GM15510 (cell line): ENCODE results near the gene SEL1L.

Experiments
- POLR2A ChIP-seq: IDR thresholded peaks from 3 replicates; pipeline ENCODE4 v1.6.1; 2011; ENCODE audit warnings: borderline replicate concordance; ENCODE audit not compliant: insufficient read length; ENCODE audit errors: extremely low read depth

SEL1L gene

DNA sequence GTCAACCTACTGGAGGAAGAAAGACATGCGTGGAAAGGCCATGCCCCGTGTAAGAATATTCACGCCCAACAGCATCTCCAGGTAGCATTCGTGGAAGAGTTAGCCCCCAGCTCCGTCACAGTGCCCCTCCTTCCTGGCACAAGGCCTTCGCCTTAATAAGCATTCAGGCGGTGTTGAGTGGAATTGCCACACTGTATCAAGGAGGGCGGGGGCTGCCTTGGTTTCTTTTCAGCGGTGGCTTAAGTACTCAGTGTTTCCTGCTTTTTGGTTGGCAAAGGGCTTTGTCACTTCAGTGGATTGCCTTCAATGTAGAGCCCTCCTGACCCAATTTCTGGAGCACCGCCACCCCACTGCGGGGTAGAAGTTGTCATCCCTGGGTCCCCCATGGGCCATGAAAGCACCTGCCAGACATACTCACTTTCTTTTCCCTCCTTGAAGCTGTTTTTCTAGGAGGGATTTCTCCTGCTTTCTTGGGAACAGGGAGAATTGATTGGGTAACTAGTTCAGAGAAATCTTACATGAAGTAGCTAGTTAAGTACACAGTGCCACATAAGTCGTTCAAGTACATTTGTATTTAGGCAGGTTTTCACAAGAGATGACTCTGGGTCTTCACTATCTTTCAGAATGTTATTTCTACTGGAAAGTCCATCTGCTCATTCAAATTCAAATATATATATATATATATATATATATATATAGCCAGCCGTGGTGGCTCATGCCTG, 68.0 kb downstream of the SEL1L start:
- TF ChIP-seq POLR2A = no peak

DNA sequence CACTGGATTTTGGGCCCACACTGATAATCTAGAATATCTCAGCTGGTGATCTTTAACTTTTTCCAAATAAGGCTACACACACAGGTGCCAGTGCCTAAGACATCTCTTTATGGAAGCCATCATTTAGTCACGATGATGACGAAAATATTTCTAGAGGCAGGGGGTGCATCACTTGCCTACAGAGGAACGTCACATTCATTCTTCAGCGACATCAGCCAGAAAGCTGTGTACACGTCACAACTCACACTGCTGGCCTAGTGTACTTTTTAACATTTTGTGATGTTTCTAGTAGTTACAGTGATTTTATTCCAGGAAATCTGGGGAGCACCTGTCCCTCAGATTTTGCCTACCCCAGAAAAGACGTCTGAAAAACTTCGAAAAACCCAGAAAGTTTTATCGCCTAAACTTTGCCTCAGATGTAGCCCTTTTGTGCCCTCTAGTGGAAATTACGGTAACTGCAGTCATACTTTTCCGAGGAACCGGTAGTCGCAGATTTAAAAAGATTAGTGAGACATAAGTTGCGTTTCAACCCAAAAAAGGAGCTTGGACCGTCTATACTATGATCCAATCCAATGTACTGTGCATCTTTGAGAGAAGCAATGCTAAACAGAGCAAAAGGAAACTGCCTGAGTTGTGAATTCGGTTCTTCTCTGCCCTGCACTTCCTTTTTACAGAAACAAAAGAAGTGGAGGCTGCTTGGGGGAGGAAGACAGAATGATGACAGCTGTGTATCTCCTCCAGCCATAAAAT, 69.2 kb downstream of the SEL1L start:
- TF ChIP-seq POLR2A = no peak

DNA sequence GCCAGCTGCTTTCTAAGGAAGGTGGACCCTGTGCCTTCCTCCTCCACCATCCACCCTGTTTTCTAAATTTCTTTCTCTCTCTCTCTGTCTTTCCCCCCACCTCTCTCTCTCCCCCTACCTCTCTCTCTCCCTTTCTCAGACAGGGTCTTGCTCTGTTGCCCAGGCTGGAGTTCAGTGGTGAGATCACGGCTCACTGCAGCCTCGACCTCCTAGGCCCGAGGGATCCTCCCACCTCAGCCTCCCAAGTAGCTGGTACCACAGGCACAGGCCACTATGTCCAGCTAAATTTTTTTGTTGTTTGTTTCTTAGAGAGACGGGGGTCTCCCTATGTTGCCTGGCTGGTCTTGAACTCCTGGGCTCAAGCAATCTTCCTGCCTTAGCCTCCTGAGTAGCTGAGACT, 73.7 kb downstream of the SEL1L start:
- no peak for TF ChIP-seq POLR2A

DNA sequence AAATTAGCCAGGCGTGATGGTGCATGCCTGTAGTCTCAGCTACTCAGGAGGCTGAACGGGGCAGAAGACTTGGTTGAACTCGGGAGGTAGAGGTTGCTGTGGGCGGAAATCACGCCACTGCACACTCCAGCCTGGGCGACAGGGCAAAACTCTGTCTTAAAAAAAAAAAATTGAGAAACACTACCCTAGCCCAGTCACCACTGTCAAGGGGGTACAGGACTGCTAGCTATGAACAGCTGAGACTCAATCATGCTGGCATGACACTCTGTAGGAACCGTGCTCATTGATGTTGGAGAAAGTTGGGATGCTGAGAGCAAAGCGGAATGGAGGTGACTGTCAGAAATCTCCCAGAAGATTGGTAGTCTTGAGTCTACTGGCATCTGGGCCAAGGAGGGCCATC, 75.3 kb downstream of the SEL1L start:
- TF ChIP-seq POLR2A = no peak

DNA sequence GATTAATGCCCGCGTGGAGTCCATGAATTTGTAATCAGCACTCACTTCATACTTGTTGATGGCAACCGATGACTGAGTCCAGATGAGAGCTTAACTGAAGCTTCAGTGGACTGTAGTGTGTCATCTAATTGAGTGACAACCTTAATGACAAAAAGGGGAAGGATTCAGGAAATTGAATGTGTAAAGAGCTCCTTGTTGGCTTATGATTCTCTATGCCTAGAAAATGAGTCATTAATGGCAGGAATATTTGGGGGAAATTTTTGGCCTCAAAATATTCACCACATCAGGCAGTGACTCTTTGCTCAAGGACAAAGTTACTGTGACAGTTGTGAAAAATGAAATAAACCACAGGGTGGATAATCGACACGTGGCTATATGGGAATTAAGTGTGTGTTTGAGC, 78.3 kb downstream of the SEL1L start:
- TF ChIP-seq POLR2A = no peak

DNA sequence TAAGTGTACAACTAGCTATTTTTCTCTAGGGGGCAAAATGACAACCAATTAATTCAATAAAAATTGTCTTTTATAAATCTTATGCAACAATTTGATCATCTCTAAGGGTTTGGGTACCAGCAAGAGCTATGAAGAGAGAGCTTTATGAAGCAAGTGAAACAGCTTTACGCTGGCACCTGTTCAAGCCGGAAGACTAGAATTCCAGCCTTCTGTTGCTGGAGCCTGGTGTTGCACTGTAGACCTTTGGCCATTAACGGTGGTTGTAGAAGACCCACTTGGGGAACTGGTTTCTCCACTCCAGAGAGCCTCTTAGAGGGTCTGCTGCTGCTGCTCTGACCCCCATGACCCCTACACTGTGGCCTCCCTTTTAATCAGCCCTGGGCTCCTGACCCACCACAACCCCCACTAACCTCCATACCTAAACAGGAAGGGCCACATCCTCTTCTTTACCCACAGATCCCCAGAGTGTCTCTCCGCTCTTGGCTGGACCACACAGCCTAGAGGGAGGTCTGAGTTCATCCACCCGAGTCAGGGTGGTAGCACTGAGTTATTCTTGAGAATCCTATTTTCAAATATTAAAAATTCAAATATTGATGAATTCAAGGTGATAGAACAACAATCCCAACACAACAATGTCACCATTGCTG, 79.0 kb downstream of the SEL1L start:
- TF ChIP-seq POLR2A = no peak

DNA sequence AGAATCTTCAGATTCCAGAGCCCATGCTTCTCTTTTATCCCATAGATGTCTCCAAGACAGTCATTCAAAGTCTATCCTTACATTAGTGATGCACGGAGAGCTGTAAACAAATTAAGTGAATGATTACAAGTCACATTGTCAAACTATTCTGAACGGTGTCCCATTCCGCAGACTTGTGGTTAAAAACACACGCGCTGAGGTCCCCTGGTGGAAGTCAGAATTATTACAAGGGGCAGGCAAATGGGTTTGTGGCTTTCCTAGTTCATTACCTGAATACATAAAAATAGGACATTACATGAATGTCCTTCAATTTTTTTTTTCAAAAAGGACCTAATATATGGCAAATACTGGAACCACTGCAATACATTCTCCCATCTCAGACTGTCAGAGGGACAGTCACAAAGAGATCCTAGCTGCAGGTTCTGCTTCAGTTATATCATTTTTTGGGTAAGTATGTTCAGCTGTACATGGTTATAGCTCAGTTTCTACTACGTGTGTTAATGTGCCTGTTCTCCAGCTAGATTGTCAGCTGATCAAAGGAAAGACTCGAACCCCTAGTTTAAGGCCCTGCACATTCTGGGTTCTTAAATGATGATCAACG, 80.4 kb downstream of the SEL1L start:
- TF ChIP-seq POLR2A = no peak

DNA sequence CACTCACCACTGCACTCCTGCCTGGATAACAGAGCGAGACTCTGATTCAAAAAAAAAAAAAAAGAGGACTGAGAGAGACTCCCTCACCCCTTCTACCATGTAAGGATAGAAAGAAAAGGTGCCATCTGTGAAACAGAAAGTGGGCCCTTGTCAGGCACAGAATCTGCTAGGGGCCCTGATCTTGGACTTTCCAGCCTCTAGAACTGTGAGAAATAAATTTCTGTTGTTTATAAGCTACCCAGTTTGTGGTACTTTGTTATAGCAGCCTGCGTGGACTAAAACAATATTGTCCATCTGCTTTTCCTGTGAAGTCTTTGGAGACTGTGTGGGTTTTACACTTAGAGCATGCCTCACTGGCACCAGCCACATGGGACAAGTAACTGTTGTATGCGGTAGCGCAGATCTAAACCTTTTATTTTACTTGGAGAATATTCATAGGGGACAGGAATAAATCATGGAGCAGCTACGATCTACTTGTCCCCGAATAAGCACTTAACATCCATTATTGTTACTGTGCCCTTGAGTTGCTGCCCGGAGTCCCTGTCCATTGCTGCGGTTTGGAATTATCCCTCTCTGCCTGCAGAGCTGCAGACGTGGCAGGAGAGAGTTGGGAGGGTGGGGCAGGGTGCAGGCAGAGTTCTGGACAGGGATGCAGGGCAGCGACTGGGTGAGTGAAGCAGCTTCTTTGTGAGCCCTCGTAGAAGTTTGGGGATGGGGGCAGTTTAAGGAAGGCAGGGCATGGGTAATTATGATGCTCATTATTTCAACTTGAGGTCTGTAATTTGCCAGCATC, 81.1 kb downstream of the SEL1L start:
- no peak for TF ChIP-seq POLR2A

DNA sequence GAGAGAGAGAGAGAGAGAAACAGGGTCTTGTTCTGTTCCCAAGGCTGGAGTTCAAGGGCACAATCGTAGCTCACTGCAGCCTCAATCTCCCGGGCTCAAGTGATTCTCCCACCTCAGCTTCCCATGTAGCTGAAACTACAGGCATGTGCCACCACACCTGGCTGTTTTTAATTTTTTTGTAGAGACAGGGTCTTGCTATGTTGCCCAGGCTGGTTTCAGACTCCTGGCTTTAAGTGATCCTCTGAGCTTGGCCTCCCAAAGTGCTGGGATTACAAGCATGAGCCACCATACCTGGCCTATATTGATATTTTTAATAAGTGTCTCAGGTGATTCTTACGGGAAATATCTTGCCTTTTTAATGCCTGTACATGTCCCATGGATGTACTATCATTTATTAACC, 82.7 kb downstream of the SEL1L start:
- TF ChIP-seq POLR2A = no peak

DNA sequence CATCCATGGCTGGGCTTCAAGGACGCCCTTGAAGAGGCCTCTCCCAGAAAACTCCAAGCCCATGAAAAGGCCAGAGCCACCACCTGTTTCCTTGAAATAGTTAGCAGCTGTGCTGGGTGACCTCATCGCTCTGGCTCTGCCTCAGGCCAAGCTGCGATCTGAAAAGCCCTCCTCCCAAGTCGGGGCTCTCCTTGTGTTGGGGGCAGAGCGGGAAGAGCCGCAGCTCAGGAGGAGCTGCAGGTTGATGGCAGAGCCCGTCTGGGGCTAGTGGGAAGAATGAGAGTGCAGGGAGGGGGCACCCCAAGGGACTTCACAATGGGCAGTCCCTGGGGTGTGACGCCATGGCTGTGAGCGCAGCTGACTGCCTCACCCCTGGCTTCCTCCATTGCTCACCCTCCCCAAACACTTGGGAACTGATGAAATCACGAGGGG, 83.5 kb downstream of the SEL1L start:
- TF ChIP-seq POLR2A = no peak

DNA sequence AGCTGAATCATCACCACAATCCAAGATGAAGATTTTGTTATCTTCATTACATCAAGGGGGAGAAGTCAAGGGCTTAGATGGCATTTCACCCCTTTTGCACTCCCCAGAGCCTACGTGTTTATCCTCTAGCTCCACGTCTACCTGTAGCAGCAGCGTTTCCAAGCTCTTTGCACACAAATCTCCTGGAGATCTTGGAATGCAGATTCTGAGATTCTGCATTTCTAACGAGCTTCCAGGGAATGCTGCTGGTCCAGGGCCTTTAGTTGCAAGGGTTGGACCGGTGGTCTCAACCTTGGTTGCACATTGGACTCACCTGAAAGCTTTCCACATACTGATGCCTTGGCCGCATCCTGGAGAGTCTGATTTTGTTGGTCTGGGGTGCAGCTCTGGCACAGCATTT, 84.1 kb downstream of the SEL1L start:
- TF ChIP-seq POLR2A = no peak

DNA sequence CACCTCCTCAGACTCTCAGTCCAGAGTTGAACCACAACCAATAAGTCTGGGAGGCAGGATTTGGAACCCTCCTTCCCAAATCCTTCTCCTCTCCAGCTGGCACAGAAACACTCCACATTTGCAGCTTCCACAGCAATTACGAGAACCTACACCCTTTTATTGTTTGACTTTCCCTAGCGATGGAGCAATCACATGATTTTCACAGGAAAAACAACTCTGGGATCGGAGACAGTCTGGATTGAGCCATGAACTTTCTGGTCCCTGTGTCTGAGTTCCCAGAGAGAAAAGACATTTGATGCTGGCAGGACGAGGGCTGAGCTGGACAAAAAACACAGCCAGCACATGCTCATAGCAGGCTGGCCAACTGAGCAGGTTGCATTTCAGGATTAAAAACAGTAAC, 84.5 kb downstream of the SEL1L start:
- TF ChIP-seq POLR2A = no peak

DNA sequence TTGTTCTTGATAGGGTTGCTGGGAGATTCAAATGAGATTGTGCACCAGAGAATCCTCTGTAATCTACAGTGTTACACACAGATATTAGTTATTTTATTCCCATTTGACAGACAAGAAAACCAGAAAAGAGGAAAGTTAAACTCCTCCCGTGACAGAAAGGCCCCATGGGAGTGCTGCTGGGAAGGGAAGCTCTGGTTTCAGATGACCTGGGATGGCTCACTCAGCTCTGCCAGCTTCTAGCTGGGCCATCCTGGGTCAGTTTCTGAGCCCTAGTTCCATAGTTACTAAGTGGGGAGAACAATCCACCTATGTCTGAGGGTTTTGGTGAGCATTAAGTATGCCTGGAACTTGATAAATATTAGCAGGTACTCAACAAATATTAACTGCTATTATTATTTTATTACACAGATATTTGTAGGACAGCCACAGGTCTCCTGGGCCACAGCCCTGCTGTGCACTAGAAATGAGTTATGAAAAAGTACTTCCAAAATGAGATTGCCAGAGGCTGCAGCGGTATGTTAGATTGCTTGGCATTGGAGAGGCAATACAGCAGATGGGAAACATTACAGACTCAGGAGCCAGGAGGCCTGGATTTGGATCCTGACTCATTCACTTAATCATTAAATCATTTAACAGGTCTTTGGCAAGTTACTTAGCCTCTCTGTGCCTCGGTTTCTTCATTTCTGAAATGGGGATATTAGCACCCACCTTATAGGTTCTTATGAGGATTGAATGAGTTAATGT, 86.5 kb downstream of the SEL1L start:
- TF ChIP-seq POLR2A = no peak

DNA sequence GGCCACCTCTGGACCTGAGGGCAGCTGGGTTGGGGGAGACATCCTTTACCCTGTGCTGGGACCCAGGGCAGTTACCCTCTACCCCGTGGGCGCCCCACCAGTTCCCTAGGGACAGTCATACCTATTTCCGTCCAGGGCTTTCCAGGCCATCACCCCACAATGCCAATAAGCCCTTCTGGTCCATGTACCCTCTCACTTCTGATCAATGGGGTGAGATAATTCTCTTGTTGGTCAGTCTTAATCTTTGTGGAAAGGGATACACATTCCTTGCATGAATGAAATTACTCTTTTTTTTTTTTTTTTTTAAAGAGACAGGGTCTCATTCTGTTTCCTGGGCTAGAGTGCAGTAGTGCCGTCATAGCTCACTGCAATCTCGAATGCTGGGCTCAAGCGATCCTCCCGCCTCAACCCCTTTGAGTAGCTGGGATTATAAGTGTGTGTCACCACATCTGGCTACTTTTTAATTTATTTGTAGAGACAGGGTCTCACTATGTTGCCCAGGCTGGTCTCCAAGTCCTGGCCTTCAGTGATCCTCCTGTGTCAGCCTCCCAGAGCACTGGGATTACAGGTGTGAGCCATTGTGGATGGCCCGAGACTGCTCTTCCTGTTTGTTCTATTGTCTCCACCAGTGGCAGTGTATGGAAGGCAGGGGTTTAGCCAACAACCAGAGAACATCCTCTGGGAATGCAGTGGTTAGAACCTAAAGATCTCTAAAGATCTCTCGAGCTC, 87.2 kb downstream of the SEL1L start:
- TF ChIP-seq POLR2A = no peak

DNA sequence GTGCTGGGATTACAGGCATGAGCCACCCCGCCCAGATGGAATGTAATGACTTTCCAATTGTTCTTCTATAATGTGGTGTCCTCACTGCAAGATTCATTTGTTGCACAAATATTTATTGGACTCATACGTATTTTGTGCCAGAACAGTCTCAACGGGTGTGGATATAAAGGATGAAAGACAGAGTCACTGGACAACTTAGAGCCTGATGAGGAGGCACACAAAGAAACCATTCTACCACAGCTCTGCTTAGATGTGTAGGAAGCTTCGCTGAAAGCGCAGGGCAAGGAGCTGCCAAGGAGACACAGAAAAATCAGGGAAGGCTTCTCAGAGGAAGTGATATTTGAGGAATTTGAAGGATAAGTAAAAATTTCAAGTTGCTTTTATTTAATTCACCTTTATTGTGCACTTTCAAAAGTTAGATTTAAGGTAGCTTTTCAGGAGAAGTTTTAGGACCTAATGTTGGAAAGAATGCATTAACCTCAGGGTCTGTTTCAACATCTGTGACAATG, 92.0 kb downstream of the SEL1L start:
- no peak for TF ChIP-seq POLR2A
